NT2/D1 (cell line): ENCODE measurements around the gene STK16.

Experiments used
- DNase-seq: peaks from one replicate; pipeline ENCODE4 v3.0.0-alpha.2; 2011; ENCODE audit warnings: low read depth, low spot score
- H3K27me3 ChIP-seq: 2 replicates; pipeline ENCODE4 v1.6.0; 2011; ENCODE audit warnings: mild to moderate bottlenecking; ENCODE audit not compliant: insufficient read length, insufficient read depth
- H3K36me3 ChIP-seq: 2 replicates; pipeline ENCODE4 v1.6.1; 2011; ENCODE audit warnings: mild to moderate bottlenecking, low read length, mixed read lengths; ENCODE audit not compliant: insufficient read depth, insufficient read length
- H3K4me1 ChIP-seq: 2 replicates; pipeline ENCODE4 v1.5.1; 2011; ENCODE audit not compliant: insufficient read depth, insufficient read length
- H3K4me3 ChIP-seq: 2 replicates; pipeline ENCODE4 v1.5.1; 2011; ENCODE audit warnings: low read depth; ENCODE audit not compliant: insufficient read length
- H3K9ac ChIP-seq: 2 replicates; pipeline ENCODE4 v1.6.0; 2011; ENCODE audit warnings: low read depth; ENCODE audit not compliant: insufficient read length
- H3K9me3 ChIP-seq: 2 replicates; pipeline ENCODE4 v1.5.1; 2011; ENCODE audit warnings: mild to moderate bottlenecking, low read length; ENCODE audit not compliant: insufficient read depth
- SUZ12 ChIP-seq: IDR thresholded peaks from 2 replicates; pipeline ENCODE4 v1.6.1; 2011; ENCODE audit not compliant: insufficient read length, insufficient read depth; ENCODE audit errors: extremely low read depth
- YY1 ChIP-seq: IDR thresholded peaks from 2 replicates; pipeline ENCODE4 v1.6.1; 2011; ENCODE audit not compliant: insufficient read length, insufficient read depth
- ZNF274 ChIP-seq: IDR thresholded peaks from 2 replicates; pipeline ENCODE4 v1.6.1; 2011; ENCODE audit warnings: mild to moderate bottlenecking, low read depth, low read length

STK16 gene

DNA sequence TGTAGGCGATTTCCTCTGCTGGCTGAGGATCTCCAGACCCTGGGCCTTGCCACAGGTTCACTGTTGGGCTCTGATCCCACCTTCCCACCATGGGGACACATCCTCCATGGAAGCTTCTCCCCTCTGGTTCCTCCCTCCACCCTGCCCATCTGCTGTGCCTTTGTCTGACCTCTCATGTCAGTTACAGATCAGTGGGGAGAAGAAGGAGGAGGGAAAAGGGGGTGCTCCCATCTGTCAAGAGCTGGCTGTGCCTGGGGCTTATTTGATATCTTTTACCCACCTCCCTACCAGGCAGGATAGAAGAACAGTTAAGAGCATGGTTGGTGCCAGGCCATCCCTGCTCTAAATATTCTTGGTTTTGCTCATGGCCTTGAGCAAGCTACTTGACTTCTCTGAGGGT lies 21.6 kb downstream of the STK16 start:
- DNase-seq, result no peak
- Histone ChIP-seq H3K27me3 (no peaks in the 10 kb centered on the region), H3K9me3 (no peaks in the 10 kb centered on the region), H3K4me3 (no peak overlapping the region), H3K9ac (no peak overlapping the region), H3K36me3 (no peaks in the 10 kb centered on the region), H3K4me1 (peaks cover 3% of the 10 kb centered on the region)
- TF ChIP-seq YY1, result no peak
- TF ChIP-seq ZNF274, result no peak
- no peak for TF ChIP-seq SUZ12

- Histone ChIP-seq H3K9me3 (no peaks in the 10 kb centered on the region), H3K27me3 (no peaks in the 10 kb centered on the region), H3K4me3 (no peak overlapping the region), H3K9ac (no peak overlapping the region), H3K36me3 (no peaks in the 10 kb centered on the region), H3K4me1 (peaks cover 3% of the 10 kb centered on the region)
- no peak for TF ChIP-seq SUZ12
- TF ChIP-seq ZNF274, result no peak
- no peak for TF ChIP-seq YY1
- no peak for DNase-seq
Observed at GRCh38 chr2:219268294-219268693, 23.0 kb downstream of the STK16 start.

GRCh38 chr2:219269362-219270054 lies 24.2 kb downstream of the STK16 start:
- TF ChIP-seq SUZ12 (no peak), ZNF274 (no peak), YY1 (no peak)
- no peak for DNase-seq
- Histone ChIP-seq H3K36me3 (no peaks in the 10 kb centered on the region), H3K9me3 (no peaks in the 10 kb centered on the region), H3K9ac (no peak overlapping the region), H3K4me3 (no peak overlapping the region), H3K4me1 (peaks cover 10% of the 10 kb centered on the region), H3K27me3 (no peaks in the 10 kb centered on the region)

GRCh38 chr2:219270055-219270372 lies 24.7 kb downstream of the STK16 start:
- H3K4me1 ChIP-seq, result peaks cover 10% of the 10 kb centered on the region
- no peak overlapping the region for H3K9ac ChIP-seq
- no peak overlapping the region for H3K4me3 ChIP-seq
- H3K9me3 ChIP-seq, result no peaks in the 10 kb centered on the region
- TF ChIP-seq YY1, result no peak
- no peak for DNase-seq
- H3K27me3 ChIP-seq, result no peaks in the 10 kb centered on the region
- no peaks in the 10 kb centered on the region for H3K36me3 ChIP-seq

DNA sequence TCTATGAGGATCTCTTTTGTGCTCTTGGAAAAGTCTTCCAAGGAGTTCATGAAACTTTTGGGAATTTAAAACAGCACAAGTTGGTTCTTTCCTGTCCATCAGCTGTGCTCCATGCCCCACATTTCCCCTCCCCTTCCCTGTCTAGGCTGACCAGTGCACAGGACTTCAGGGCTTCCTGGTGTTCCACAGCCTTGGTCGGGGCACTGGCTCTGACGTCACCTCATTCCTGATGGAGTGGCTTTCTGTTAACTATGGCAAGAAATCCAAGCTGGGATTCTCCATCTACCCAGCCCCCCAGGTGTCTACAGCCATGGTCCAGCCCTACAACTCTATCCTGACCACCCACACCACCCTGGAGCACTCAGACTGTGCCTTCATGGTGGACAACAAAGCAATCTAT lies 25.7 kb downstream of the STK16 start:
- Histone ChIP-seq H3K9me3 (no peaks in the 10 kb centered on the region), H3K36me3 (no peaks in the 10 kb centered on the region), H3K9ac (no peak overlapping the region), H3K27me3 (no peaks in the 10 kb centered on the region), H3K4me3 (no peak overlapping the region), H3K4me1 (peaks cover 9% of the 10 kb centered on the region)
- TF ChIP-seq SUZ12 (no peak), YY1 (no peak), ZNF274 (no peak)
- DNase-seq, result no peak

- no peaks in the 10 kb centered on the region for H3K36me3 ChIP-seq
- H3K9ac ChIP-seq, result no peak overlapping the region
- no peak for DNase-seq
- no peaks in the 10 kb centered on the region for H3K27me3 ChIP-seq
- H3K4me3 ChIP-seq, result no peak overlapping the region
- no peak for TF ChIP-seq ZNF274
- TF ChIP-seq SUZ12, result no peak
- no peak for TF ChIP-seq YY1
- peaks cover 7% of the 10 kb centered on the region for H3K4me1 ChIP-seq
- H3K9me3 ChIP-seq, result no peaks in the 10 kb centered on the region
Observed at GRCh38 chr2:219272356-219272755, 27.1 kb downstream of the STK16 start.

DNA sequence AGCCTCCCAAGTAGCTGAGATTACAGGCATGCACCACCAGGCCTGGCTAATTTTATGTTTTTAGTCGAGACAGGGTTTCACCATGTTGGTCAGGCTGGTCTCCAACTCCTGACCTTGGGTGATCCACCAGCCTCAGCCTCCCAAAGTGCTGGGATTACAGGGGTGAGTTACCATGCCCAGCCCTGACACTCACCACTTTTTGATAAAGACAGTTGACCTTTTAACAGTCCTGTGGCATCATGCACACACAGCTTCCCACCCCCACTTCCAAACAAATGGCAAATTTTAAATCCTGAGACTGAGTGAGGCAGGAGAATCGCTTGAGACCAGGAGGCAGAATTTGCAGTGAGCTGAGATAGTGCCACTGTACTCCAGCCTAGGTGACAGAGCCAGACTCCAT lies 27.7 kb downstream of the STK16 start:
- no peaks in the 10 kb centered on the region for H3K9me3 ChIP-seq
- no peaks in the 10 kb centered on the region for H3K27me3 ChIP-seq
- no peaks in the 10 kb centered on the region for H3K36me3 ChIP-seq
- TF ChIP-seq SUZ12 (no peak), YY1 (no peak), ZNF274 (no peak)
- no peak overlapping the region for H3K4me3 ChIP-seq
- peaks cover 7% of the 10 kb centered on the region for H3K4me1 ChIP-seq
- H3K9ac ChIP-seq, result no peak overlapping the region
- no peak for DNase-seq
